GM12878 (cell line): ENCODE measurements around the gene ETV6. TPM values are rescaled to one million over a fixed set of nuclear protein-coding genes. Genes with fewer than 3 reads are reported as not detected.

Source experiments
- ATF7 ChIP-seq: fragments of 450-650 bp; IDR thresholded peaks from 2 replicates; pipeline ENCODE4 v1.6.1; 2016; ENCODE audit warnings: low read depth, mild to moderate bottlenecking
- CBX5 ChIP-seq: sonication (generic); IDR thresholded peaks from 2 replicates; pipeline ENCODE4 v1.6.1; 2016; ENCODE audit warnings: low read depth, moderate library complexity, mild to moderate bottlenecking, inconsistent platforms
- CHD4 ChIP-seq: fragments of 200-600 bp; sonication (generic); IDR thresholded peaks from 2 replicates; pipeline ENCODE4 v1.6.1; 2016; ENCODE audit warnings: mild to moderate bottlenecking
- DPF2 ChIP-seq: fragments of 450-650 bp; IDR thresholded peaks from 2 replicates; pipeline ENCODE4 v1.6.1; 2017; ENCODE audit warnings: mild to moderate bottlenecking
- ELK1 ChIP-seq: IDR thresholded peaks from 2 replicates; pipeline ENCODE4 v1.6.1; 2012; ENCODE audit warnings: low read depth, low read length, improper control_type of control experiment
- GATAD2B ChIP-seq: fragments of 450-650 bp; conservative IDR thresholded peaks from 2 replicates; pipeline ENCODE4 v1.6.1; 2017; ENCODE audit warnings: low read depth, mild to moderate bottlenecking, moderate library complexity
- HDAC2 ChIP-seq: fragments of 200-600 bp; sonication (generic); IDR thresholded peaks from 2 replicates; pipeline ENCODE4 v1.6.1; 2017
- HSF1 ChIP-seq: fragments of 150-350 bp; IDR thresholded peaks from 2 replicates; pipeline ENCODE4 v1.6.1; 2014; ENCODE audit warnings: mild to moderate bottlenecking, low read depth, low read length
- IRF3 ChIP-seq: fragments of 450-650 bp; IDR thresholded peaks from 2 replicates; pipeline ENCODE4 v1.6.1; 2014; ENCODE audit warnings: mild to moderate bottlenecking
- JUNB ChIP-seq: IDR thresholded peaks from 2 replicates; pipeline ENCODE4 v1.6.1; 2016; ENCODE audit warnings: antibody characterized with exemption, mild to moderate bottlenecking
- MYC ChIP-seq: IDR thresholded peaks from 2 replicates; pipeline ENCODE4 v1.6.1; 2011; ENCODE audit warnings: mild to moderate bottlenecking, low read length, moderate library complexity, inconsistent platforms; ENCODE audit not compliant: insufficient read depth, insufficient replicate concordance, insufficient read length, severe bottlenecking
- POLR2AphosphoS5 ChIP-seq: IDR thresholded peaks from 2 replicates; pipeline ENCODE4 v1.6.1; 2011; ENCODE audit warnings: mild to moderate bottlenecking, low read length, inconsistent platforms
- RAD21 ChIP-seq: IDR thresholded peaks from 2 replicates; pipeline ENCODE4 v1.6.1; 2011; ENCODE audit warnings: mild to moderate bottlenecking, low read depth, low read length, moderate library complexity; ENCODE audit not compliant: insufficient read depth
- RB1 ChIP-seq: fragments of 450-650 bp; formaldehyde crosslinking; IDR thresholded peaks from 2 replicates; pipeline ENCODE4 v1.6.1; 2017; ENCODE audit warnings: mild to moderate bottlenecking, borderline replicate concordance
- RELB ChIP-seq: fragments of 450-650 bp; IDR thresholded peaks from 2 replicates; pipeline ENCODE4 v1.6.1; 2017; ENCODE audit warnings: low read depth, mild to moderate bottlenecking, moderate library complexity
- SIN3A ChIP-seq: IDR thresholded peaks from 2 replicates; pipeline ENCODE4 v1.6.1; 2012; ENCODE audit warnings: low read depth, low read length, improper control_type of control experiment
- SIX5 ChIP-seq: IDR thresholded peaks from 2 replicates; pipeline ENCODE4 v1.6.1; 2011; ENCODE audit warnings: mild to moderate bottlenecking, low read depth, low read length, moderate library complexity; ENCODE audit not compliant: severe bottlenecking
- SMAD5 ChIP-seq: IDR thresholded peaks from 2 replicates; pipeline ENCODE4 v1.6.1; 2016; ENCODE audit warnings: antibody characterized with exemption, low read depth
- SPI1 ChIP-seq: IDR thresholded peaks from 2 replicates; pipeline ENCODE4 v1.6.1; 2011; ENCODE audit warnings: low read depth, mild to moderate bottlenecking, low read length, moderate library complexity, borderline replicate concordance; ENCODE audit not compliant: insufficient read depth
- USF1 ChIP-seq: IDR thresholded peaks from 2 replicates; pipeline ENCODE4 v1.6.1; 2011; ENCODE audit warnings: borderline replicate concordance, low read depth, mild to moderate bottlenecking, moderate library complexity, mixed read lengths, low read length; ENCODE audit not compliant: insufficient read depth; ENCODE audit errors: extremely low read length
- ZBTB4 ChIP-seq: fragments of 450-650 bp; formaldehyde crosslinking; IDR thresholded peaks from 2 replicates; pipeline ENCODE4 v1.4.0; 2022; ENCODE audit warnings: mild to moderate bottlenecking, moderate library complexity
- ZNF217 ChIP-seq: fragments of 450-650 bp; IDR thresholded peaks from 2 replicates; pipeline ENCODE4 v1.6.1; 2017; ENCODE audit warnings: antibody characterized with exemption, mild to moderate bottlenecking
- polyA plus RNA-seq, 11 experiments: library from polyadenylated mRNA; depleted of rRNA in 4 of 11; unstranded in 6 of 11; stranded (reverse) in 5 of 11; fragments of >200 nt; fragmentation: Nextera tagmentation in 4 of 11; fragmentation: Illumina TruSeq in 1 of 11; extraction: Ambion mirVana in 4 of 11; extraction: Trizol in 1 of 11; gene quantifications; 1 replicate in 1 of 11; 2 replicates in 10 of 11; pipeline versions ENCODE4 v1.2.1 to v1.2.3, GENCODE V29; 2011 to 2016; ENCODE audit warnings: inconsistent platforms in 2 of 11, missing spikeins in 2 of 11, low read depth in 1 of 11
- total RNA-seq, 4 experiments: library from RNA; depleted of rRNA in 3 of 4; stranded (reverse); fragments of >200 nt in 3 of 4; fragmentation: Illumina TruSeq in 1 of 4; extraction: Trizol in 1 of 4; gene quantifications; 2 replicates each; pipeline versions ENCODE4 v1.2.1 to v1.2.3, GENCODE V29; 2013 to 2021

ETV6 gene
- total and polyA plus RNA-seq, 10 of the 15 experiments (the other 5 are each of a cell fraction or from before 2014, with no cell fraction given), result 6.6 to 74.8 (median 24.6) TPM

GRCh38 chr12:11702959-11703358 is 53.5 kb downstream of the ETV6 start (continued):
- TF ChIP-seq HSF1 (no peak), SIX5 (no peak), CHD4 (no peak), CBX5 (no peak), SMAD5 (no peak), JUNB (peak; percentile 68), GATAD2B (no peak), HDAC2 (no peak), DPF2 (peak; percentile 40; the same call in 1 of the 2 replicates), IRF3 (no peak), MYC (no peak), RB1 (no peak), ELK1 (no peak), POLR2AphosphoS5 (no peak), RAD21 (no peak), RELB (peak; percentile 74; the same call in 1 of the 2 replicates), ATF7 (peak; percentile 77), ZBTB4 (CRISPR knock-in tag) (no peak), SPI1 (no peak), USF1 (no peak), ZNF217 (no peak), SIN3A (no peak)
